Measurements from ENCODE around the gene SYNGR3. TPM values are rescaled to one million over a fixed set of nuclear protein-coding genes. Genes with fewer than 3 reads are reported as not detected.
A peak's percentile ranks its signal among the peaks of the same experiment; 100 is the strongest.

Gene SYNGR3
- total and polyA plus RNA-seq, 2 experiments from 2014 or later = 21.8 to 27.2 TPM

- Histone ChIP-seq H3K27ac (no peak overlapping the region), H3K36me3 (no peaks in the 10 kb centered on the region), H3K9me3 (ENCODE audit: low read depth) (no peaks in the 10 kb centered on the region), H3K27me3 (peaks cover 37% of the 10 kb centered on the region), H3K4me1 (ENCODE audit: low read depth) (peaks cover 4% of the 10 kb centered on the region), H3K4me3 (no peak overlapping the region)
- no peak for TF ChIP-seq CTCF (IDR thresholded peaks at IDR 0.05; ENCODE audit: low read depth, low read length)
- DNase-seq (ENCODE audit: low read depth in 1 of 2, low spot score in 1 of 2) = no peak
Measured at GRCh38 chr16:1987198-1987597, 2.6 kb upstream of the SYNGR3 start.

GRCh38 chr16:1990101-1990350 lies 256 bp downstream of the SYNGR3 start:
- no peak for DNase-seq (ENCODE audit: low read depth in 1 of 2, low spot score in 1 of 2)
- Histone ChIP-seq H3K27me3 (peaks cover 26% of the 10 kb centered on the region), H3K27ac (no peak overlapping the region), H3K9me3 (ENCODE audit: low read depth) (no peaks in the 10 kb centered on the region), H3K4me3 (peak overlapping the region; percentile 36), H3K36me3 (no peaks in the 10 kb centered on the region), H3K4me1 (ENCODE audit: low read depth) (peaks cover under 1% of the 10 kb centered on the region)
- no peak for TF ChIP-seq CTCF (IDR thresholded peaks at IDR 0.05; ENCODE audit: low read depth, low read length)

GRCh38 chr16:1990351-1991134 lies 773 bp downstream of the SYNGR3 start:
- H3K9me3 ChIP-seq (ENCODE audit: low read depth) = no peaks in the 10 kb centered on the region
- no peaks in the 10 kb centered on the region for H3K36me3 ChIP-seq
- H3K27me3 ChIP-seq = peaks cover 26% of the 10 kb centered on the region
- no peak overlapping the region for H3K27ac ChIP-seq
- H3K4me3 ChIP-seq = peak overlapping the region; percentile 36
- H3K4me1 ChIP-seq (ENCODE audit: low read depth) = no peaks in the 10 kb centered on the region
- TF ChIP-seq CTCF (IDR thresholded peaks at IDR 0.05; ENCODE audit: low read depth, low read length) = no peak
- peak in 1 of 2 donors; percentile 69 for DNase-seq (ENCODE audit: low read depth in 1 of 2, low spot score in 1 of 2)

- Histone ChIP-seq H3K27me3 (peaks cover 26% of the 10 kb centered on the region), H3K27ac (no peak overlapping the region), H3K9me3 (ENCODE audit: low read depth) (no peaks in the 10 kb centered on the region), H3K4me1 (ENCODE audit: low read depth) (no peaks in the 10 kb centered on the region), H3K4me3 (peak overlapping the region; percentile 36), H3K36me3 (no peaks in the 10 kb centered on the region)
- no peak for TF ChIP-seq CTCF (IDR thresholded peaks at IDR 0.05; ENCODE audit: low read depth, low read length)
- no peak for DNase-seq (ENCODE audit: low read depth in 1 of 2, low spot score in 1 of 2)
Measured at GRCh38 chr16:1991135-1991551, 1.4 kb downstream of the SYNGR3 start.

GRCh38 chr16:1991588-1991947 lies 1.8 kb downstream of the SYNGR3 start:
- Histone ChIP-seq H3K4me3 (peak overlapping the region; percentile 1), H3K27me3 (peaks cover 26% of the 10 kb centered on the region), H3K27ac (no peak overlapping the region), H3K9me3 (ENCODE audit: low read depth) (no peaks in the 10 kb centered on the region), H3K36me3 (no peaks in the 10 kb centered on the region), H3K4me1 (ENCODE audit: low read depth) (no peaks in the 10 kb centered on the region)
- TF ChIP-seq CTCF (IDR thresholded peaks at IDR 0.05; ENCODE audit: low read depth, low read length) = no peak
- DNase-seq (ENCODE audit: low read depth in 1 of 2, low spot score in 1 of 2) = no peak
